K562 (cell line): ENCODE data around the gene MYL4.

Experiments
- ARNT ChIP-seq, 2 experiments: fragments of 450-650 bp; IDR thresholded peaks; 2 replicates each; pipeline ENCODE4 v1.6.1; 2016; ENCODE audit warnings: mild to moderate bottlenecking in 1 of 2
- CBX8 ChIP-seq: fragments of 200-600 bp; sonication (generic); IDR thresholded peaks from 2 replicates; pipeline ENCODE4 v1.6.1; 2012; ENCODE audit warnings: borderline replicate concordance, mixed run types, low read depth, mild to moderate bottlenecking, moderate library complexity, mixed read lengths, low read length, control low read depth, inconsistent platforms; ENCODE audit not compliant: poor library complexity, severe bottlenecking; ENCODE audit errors: extremely low read depth
- CTCF ChIP-seq, 3 experiments: IDR thresholded peaks in 2 of 3; conservative IDR thresholded peaks in 1 of 3; 2 replicates each; pipeline ENCODE4 v1.5.1; 2011 to 2012; ENCODE audit warnings: low read length in 3 of 3, mild to moderate bottlenecking in 3 of 3, control low read depth in 2 of 3, improper control_type of control experiment in 1 of 3, inconsistent platforms in 1 of 3, low read depth in 1 of 3, mixed read lengths in 1 of 3, moderate library complexity in 1 of 3; ENCODE audit not compliant: insufficient read depth in 2 of 3
- E2F1 ChIP-seq: sonication (generic); formaldehyde crosslinking; IDR thresholded peaks from 2 replicates; pipeline ENCODE4 v1.8.1; 2023; ENCODE audit warnings: mild to moderate bottlenecking, missing genetic modification reagents, moderate library complexity
- ETV6 ChIP-seq, 3 experiments: fragments of 150-350 bp in 1 of 3; sonication (generic) in 1 of 3; formaldehyde crosslinking in 1 of 3; IDR thresholded peaks; 2 replicates each; pipeline versions ENCODE4 v1.6.1 to v1.8.0; 2014 to 2022; ENCODE audit warnings: borderline replicate concordance in 2 of 3, low read depth in 2 of 3, antibody characterized with exemption in 1 of 3, low read length in 1 of 3, mild to moderate bottlenecking in 1 of 3, missing genetic modification reagents in 1 of 3
- PTTG1 ChIP-seq: fragments of 450-650 bp; IDR thresholded peaks from 2 replicates; pipeline ENCODE4 v1.6.1; 2016; ENCODE audit warnings: low read depth, mild to moderate bottlenecking, missing genetic modification characterization, missing compliant biosample characterization
- SIN3A ChIP-seq, 2 experiments: fragments of 150-350 bp in 1 of 2; IDR thresholded peaks; 2 replicates each; pipeline ENCODE4 v1.6.1; 2011 to 2016; ENCODE audit warnings: borderline replicate concordance in 2 of 2, low read depth in 2 of 2, low read length in 2 of 2, mild to moderate bottlenecking in 2 of 2, moderate library complexity in 2 of 2; ENCODE audit not compliant: control insufficient read depth in 1 of 2
- SMARCC2 ChIP-seq: fragments of 450-650 bp; IDR thresholded peaks from 2 replicates; pipeline ENCODE4 v1.6.1; 2017; ENCODE audit warnings: antibody characterized with exemption, moderate library complexity, mild to moderate bottlenecking, low read depth
- TGIF2 ChIP-seq: sonication (generic); formaldehyde crosslinking; IDR thresholded peaks from 2 replicates; pipeline ENCODE4 v1.8.1; 2022; ENCODE audit warnings: mild to moderate bottlenecking, missing genetic modification reagents, moderate library complexity
- WHSC1 ChIP-seq: IDR thresholded peaks from one replicate; pipeline ENCODE4 v1.6.1; 2012; ENCODE audit warnings: low read length, control low read depth, inconsistent platforms
- ZNF12 ChIP-seq: sonication (generic); formaldehyde crosslinking; IDR thresholded peaks from 2 replicates; pipeline ENCODE4 v1.4.0; 2020; ENCODE audit warnings: mild to moderate bottlenecking, missing genetic modification reagents
- ZNF280A ChIP-seq: fragments of 450-650 bp; IDR thresholded peaks from 2 replicates; pipeline ENCODE4 v1.6.1; 2018; ENCODE audit warnings: mild to moderate bottlenecking, low read depth; ENCODE audit not compliant: partially characterized antibody

GRCh38 chr17:47190243-47190642 is 18.9 kb upstream of the MYL4 start:
- TF ChIP-seq SMARCC2 (no peak), CTCF (IDR thresholded peaks at IDR 0.05 in 2 of 3, conservative IDR thresholded peaks at IDR 0.05 in 1 of 3; ENCODE audit: insufficient read depth in 2 of 3, low read depth in 1 of 3, low read length in 3 of 3) (no peak), TGIF2 (no peak), ETV6 (IDR thresholded peaks at IDR 0.05; ENCODE audit: borderline replicate concordance in 1 of 2, low read depth in 2 of 2, low read length in 1 of 2) (no peak), ETV6 (CRISPR knock-in tag; IDR thresholded peaks at IDR 0.05; ENCODE audit: borderline replicate concordance) (no peak), WHSC1 (no peak), ARNT (IDR thresholded peaks at IDR 0.05) (no peak), CBX8 (no peak), SIN3A (IDR thresholded peaks at IDR 0.05; ENCODE audit: borderline replicate concordance in 2 of 2, control insufficient read depth in 1 of 2, low read depth in 2 of 2, low read length in 2 of 2) (no peak), E2F1 (CRISPR knock-in tag) (no peak), ZNF280A (no peak), PTTG1 (tag) (no peak), ZNF12 (no peak)
